ENCODE measurements around the gene NYAP2.

Gene NYAP2

GRCh38 chr2:225620227-225620626 lies 220.7 kb downstream of the NYAP2 start:
- DNase-seq (ENCODE audit: low read depth in 2 of 2) = no peak

GRCh38 chr2:225630824-225631533 lies 231.5 kb downstream of the NYAP2 start:
- DNase-seq (ENCODE audit: low read depth in 2 of 2) = no peak

DNA sequence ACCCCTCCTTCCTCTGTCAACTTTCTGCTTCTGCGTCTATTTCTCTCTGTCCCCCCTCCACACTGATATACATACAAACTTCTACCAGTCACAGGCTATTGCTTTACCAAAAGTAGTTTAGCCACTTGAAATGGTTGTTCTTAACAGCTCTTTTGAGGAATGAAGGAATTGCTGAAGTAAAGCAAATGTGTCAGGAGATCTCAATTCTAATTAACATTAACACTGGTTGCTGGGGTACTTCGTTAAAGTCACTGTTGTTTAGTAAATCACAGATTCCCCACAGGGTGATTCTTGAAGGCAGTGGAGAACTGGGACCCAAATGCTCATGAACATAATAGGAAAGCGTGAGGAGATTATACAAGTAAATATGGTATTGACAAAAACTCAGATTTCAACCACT lies 232.8 kb downstream of the NYAP2 start:
- DNase-seq (ENCODE audit: low read depth in 2 of 2) = no peak

DNA sequence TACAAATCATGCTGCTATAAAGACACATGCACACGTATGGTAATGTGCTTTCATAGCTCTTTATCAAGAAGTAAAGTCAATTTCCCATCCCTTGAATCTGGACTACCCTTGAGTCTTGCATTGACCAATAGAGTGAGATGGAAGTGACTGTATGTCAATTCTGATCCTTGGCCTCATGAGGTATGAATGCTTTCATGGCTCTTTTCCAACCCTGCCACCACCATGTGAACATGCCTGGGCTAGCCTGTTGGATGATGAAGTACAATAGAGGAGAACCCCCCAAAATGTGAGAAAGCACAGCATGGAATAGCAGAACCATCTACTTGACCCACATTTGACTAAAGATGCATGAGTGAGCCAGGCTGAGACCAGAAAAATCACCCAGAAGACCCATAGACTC lies 237.0 kb downstream of the NYAP2 start:
- DNase-seq (ENCODE audit: low read depth in 2 of 2) = no peak

DNA sequence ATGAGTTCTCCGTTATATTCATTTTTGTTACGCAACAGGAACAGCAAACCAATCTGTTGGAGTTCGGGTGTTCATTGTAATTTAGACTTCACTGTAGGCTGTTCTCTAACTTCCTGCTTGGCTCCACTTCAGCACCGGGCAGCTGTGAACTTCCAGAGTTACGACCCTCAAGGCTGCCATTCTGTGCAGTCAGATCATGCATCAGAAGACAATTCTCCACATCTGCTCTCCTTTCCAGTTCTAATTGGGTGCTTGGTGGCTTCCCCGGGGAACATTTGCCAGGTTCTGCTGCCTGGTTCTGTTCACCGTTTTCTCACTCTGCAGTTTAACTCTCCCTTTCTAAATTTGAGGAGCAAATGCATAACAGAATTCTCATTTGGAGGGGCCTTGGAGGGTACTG lies 237.7 kb downstream of the NYAP2 start:
- DNase-seq (ENCODE audit: low read depth in 2 of 2) = no peak

GRCh38 chr2:225640550-225640949 lies 241.0 kb downstream of the NYAP2 start:
- DNase-seq (ENCODE audit: low read depth in 2 of 2) = no peak

GRCh38 chr2:225649274-225649673 lies 249.8 kb downstream of the NYAP2 start:
- DNase-seq (ENCODE audit: low read depth in 2 of 2) = no peak

DNA sequence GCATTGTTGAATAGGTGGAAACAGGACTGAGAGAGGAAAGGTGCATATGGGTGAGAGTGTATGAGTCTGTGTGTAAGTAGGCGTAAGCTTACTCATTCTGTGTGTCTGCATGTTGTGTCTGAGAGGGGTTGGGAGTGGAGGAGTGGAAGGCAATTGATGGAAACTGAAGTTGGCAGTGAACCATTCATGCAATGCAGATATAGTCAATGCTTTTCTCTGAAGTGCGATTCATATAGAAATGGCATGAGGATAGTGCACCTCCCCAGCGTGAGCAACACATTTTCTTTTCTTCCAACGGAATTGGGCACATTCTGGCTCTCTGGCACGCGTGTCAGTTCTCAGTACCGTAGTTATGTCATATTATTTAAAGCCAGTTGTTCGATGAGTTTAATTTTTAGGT lies 250.5 kb downstream of the NYAP2 start:
- DNase-seq (ENCODE audit: low read depth in 2 of 2) = no peak

GRCh38 chr2:225660262-225661131 lies 261.0 kb downstream of the NYAP2 start:
- DNase-seq (ENCODE audit: low read depth in 2 of 2) = peak; percentile 28 to 61

DNA sequence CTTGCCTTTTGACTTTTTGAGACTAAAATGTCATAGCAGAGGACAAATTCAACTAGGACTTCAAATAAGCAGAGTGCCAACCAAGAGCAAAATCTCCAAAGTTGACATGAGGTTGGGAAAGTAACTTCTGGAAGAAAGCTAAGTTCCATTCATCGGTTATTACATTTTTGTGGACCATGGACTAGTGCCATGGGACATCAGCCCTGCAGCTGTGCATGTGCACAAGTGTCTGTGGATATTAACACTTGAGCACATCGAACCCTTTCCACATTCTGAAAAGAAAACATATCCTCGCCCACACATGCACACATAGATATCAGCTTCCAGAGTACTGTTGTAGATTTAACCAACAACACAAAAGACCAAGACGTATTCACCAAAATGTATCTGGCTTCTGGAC lies 262.6 kb downstream of the NYAP2 start:
- no peak for DNase-seq (ENCODE audit: low read depth in 2 of 2)

DNA sequence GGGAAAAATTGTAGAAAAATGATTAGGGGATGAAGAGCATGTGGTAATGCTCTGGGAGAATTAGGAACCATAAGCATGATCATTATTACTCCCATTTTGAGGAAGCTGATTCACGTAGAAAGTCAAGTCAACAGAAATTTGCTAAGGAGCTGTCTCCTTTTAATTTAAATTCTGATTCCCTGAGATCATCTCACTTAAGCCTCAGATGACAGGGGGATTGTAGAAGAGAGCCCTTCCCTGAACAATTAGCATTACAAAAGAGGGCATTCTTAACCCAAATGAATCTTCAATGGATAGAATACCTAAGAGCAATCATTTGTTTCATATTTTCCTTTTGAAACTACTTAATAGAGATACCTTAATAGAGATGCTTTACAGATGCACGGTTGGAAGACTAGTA lies 267.9 kb downstream of the NYAP2 start:
- DNase-seq (ENCODE audit: low read depth in 2 of 2) = no peak

- no peak for DNase-seq (ENCODE audit: low read depth in 2 of 2)
These were observed 269.2 kb downstream of the NYAP2 start for GRCh38 chr2:225668606-225669266.

DNA sequence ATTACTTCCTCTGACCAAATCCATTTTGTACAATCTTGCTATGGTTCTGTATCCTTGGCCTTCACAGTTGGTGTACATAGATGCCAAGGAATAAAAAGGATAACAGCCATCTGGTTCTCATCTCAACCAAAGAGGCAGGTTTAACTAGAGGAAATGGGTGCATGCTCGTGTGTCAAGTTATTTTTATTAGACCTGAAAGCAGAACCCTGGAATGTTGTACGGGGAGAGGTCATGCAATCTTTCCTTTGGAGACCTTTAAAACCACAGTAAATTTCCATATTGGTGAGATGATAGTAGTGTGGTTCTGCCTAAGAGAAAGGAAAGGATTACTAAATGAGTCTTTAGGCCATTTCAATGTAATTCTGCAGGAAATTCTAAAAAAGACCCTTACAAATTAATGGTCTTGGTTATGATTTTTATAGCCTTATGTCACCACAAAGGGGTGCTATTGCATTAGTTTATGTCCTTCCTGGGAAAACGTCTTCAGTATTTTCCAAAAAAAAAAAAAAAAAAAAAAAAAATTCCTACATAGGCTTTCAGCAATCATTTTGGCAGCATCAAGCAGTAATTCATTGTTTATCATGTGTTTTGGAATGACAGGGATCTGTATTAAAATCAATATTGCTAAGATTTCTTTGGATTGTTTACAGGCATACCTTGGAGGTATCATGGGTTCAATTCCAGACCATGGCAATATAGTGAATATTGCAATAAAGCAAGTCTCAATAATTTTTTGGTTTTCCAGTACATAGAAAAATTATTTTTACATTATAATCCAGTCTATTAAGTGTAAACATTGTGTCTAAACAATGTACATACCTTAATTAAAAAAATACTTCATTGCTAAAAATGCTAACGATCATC lies 270.8 kb downstream of the NYAP2 start:
- DNase-seq (ENCODE audit: low read depth in 2 of 2) = no peak

- DNase-seq (ENCODE audit: low read depth in 2 of 2) = no peak
These were observed 279.3 kb downstream of the NYAP2 start for GRCh38 chr2:225678792-225679191.

GRCh38 chr2:225683258-225683657 lies 283.7 kb downstream of the NYAP2 start:
- DNase-seq (ENCODE audit: low read depth in 2 of 2) = no peak

DNA sequence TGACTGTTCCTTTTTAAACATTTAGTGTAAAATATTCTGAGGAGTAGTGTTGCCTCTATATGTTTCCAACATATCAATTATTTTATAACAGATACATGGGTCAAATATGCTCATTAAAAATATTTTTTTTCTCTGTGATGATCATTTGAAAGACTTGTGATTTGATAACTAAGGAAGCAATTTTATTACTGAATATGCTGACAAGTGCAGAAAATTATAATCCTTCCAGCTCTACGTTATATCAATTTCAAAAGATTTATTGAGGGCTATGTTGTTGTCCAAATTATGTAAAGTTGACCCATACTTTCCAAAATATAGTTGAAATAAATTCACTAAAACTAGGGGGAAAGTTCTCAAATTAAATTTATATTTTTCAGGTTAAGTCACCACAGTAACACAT lies 290.6 kb downstream of the NYAP2 start:
- no peak for DNase-seq (ENCODE audit: low read depth in 2 of 2)

GRCh38 chr2:225691711-225692110 lies 292.2 kb downstream of the NYAP2 start:
- no peak for DNase-seq (ENCODE audit: low read depth in 2 of 2)

DNA sequence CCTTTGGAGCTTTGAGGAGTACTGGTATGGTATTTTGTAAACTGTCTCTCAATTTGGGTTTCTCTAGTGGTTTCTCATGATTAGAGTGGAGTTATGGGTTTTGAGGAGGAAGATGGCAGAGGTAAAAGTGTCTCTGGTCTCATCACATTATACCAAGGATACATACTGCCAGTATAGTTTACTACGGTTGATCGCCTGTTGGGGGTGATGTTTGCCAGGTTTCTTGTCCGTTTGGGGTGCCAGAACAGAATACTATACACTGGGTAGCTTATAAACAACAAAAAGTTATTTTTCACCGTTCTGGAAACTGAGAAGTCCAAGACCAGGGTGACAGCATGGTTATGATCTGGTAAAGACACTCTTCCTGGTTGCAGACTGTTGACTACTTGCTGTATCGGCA lies 293.7 kb downstream of the NYAP2 start:
- DNase-seq (ENCODE audit: low read depth in 2 of 2) = no peak

DNA sequence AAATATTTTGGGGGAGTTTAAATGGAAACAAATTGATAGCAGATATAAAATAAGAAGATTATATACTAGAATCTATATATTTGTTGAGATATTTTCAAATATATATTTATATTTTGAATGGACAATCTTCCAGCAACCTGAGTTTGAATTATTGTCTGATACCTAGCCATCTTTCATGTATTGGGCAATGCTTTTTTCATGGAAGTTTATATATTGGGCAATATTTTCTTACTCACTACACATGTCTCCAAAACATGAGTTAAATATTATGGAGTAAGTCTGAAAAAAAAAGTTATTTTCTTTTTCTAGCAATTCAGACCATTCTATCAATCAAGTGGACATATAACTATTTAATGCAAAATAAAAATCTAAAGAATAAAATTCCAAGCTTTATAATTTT lies 295.2 kb downstream of the NYAP2 start:
- no peak for DNase-seq (ENCODE audit: low read depth in 2 of 2)

GRCh38 chr2:225697936-225698335 lies 298.4 kb downstream of the NYAP2 start:
- no peak for DNase-seq (ENCODE audit: low read depth in 2 of 2)

Data from stimulated activated CD8-positive, alpha-beta memory T cell treated with anti-CD3 and anti-CD28 coated beads, Interleukin-7, amount 100 ng/mL, for 1 hour (primary cell).